GM18867 (cell line): ENCODE data around the gene ZNF454.

Experiments used
- ATAC-seq: cut with Tn5 transposase; IDR thresholded peaks from one replicate; pipeline ENCODE4 v1.9.1; 2021; ENCODE audit warnings: mild to moderate bottlenecking, moderate library complexity; ENCODE audit not compliant: unreplicated experiment

The ZNF454 gene

GRCh38 chr5:178992291-178992895 is 51.4 kb downstream of the ZNF454 start:
- ATAC-seq = no peak

DNA sequence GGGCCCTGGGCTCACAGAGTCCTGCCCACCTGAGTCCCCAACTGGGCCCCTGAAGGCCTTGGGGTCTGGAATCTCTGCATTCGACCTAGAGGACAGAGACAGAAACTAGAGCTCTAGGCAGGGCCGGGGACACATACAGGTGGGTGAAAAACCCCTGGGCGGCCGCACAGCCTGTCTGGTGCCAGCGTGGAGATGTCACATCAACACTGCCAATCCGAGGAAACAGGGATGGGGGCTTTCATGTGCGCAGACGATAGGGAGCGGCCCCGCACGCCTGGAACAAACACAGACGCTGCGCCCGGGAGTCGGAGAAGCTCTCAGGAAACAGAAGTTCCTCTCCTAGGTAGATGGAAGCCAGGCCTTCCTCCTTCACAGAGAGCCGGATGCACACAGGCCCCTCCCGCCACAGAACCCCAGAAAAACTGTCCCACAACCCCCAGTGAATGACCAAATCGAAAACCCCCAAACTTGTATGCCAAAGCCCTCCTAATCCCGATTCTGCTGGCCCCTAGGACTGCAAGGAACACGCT is 52.3 kb downstream of the ZNF454 start:
- no peak for ATAC-seq

DNA sequence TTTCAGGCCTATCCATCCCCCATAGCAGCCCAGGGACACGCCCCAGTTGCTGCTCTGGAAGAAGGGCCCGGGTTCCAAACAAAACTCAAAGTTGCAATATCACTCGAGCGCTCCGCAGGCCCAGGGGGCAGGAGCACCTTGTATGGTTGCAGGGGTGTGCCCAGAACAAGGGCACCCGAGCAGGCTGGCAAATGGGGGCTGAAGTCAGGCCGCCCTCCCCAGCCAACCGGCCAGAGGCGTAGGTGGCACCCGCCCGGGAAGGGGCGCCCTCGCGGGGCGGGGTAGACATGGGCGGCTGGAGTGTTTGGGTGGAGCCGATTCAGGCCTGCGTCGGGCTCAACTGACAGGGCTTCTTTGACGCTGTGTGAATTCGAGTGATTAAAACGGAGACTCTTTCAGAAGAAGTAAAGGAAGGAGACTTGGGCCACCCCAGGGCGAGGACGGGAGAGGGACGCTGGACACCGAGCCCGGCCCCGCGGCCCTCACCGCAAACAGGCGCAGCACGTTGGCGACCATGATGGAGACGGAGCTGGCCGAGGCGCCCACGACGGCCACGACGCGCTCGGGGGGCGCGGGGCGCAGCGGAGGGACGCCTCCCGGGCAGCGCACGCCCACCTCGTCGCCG is 53.1 kb downstream of the ZNF454 start:
- no peak for ATAC-seq

GRCh38 chr5:178994580-178995340 is 53.8 kb downstream of the ZNF454 start, which contains the start of gene GRM6:
GRM6 (minus strand) TSS chr5:178995320; CDS start chr5:178994944, 376 bp downstream.
- ATAC-seq = no peak

DNA sequence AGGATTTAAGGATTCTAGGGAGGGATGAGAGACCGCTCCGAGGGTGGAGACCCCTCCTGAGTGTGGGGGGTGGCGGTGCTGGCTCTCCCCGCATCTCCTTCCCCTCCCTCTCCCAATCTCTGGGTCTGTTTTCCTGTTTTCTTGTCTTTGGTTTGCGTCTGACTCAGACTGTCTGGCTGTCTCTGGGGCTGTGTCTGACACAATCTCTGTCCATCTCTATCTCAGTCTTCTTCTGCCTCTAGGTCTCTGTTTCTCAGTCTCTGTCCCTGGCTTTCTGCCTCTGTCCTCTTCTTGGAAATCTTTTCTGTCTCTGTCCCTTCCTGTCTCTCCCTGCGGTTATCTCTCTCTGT is 54.3 kb downstream of the ZNF454 start:
- ATAC-seq = no peak

- no peak for ATAC-seq
Observed at GRCh38 chr5:178996156-178996555, 55.2 kb downstream of the ZNF454 start.

DNA sequence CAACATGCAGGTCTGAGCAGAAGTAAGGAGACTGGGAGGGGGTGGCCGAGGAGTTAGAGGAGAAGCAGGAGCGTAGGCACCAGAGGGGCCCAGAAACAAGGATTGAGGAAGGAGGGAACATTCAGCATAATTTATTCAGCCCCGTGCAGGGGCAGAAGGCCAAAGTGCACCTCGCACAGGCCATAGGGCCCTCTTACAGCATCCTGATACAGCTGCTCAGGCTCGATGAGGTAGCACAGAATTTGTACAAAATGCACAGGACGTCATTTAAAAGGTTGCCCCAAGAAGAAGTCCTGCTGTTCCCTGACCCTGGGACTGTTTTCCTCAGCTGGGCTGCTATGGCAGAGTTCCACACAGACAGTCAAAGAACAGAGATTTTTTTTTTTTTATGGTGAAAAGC is 56.2 kb downstream of the ZNF454 start:
- ATAC-seq = no peak

DNA sequence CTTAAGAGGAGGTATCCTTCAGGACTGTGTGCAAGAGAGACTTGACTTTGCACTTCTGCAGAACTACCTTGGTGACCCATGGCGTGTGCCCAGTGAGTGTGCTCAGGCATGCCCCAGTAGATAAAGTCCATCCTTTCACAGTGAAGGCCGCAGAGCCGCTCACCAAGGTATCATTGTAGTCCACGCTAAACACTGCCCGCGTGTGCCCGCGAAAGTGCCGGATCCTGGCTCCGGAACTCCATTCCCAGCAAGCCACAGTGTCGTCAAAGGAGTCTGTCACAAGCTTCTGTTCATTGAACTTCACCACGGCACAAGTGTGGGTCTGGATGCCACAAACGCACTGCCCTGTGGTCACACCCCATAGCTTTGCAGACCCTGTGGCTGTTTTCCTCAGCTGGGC is 57.4 kb downstream of the ZNF454 start:
- no peak for ATAC-seq

GRCh38 chr5:179006564-179006963 is 65.6 kb downstream of the ZNF454 start:
- no peak for ATAC-seq

- ATAC-seq = no peak
Observed at GRCh38 chr5:179008667-179009066, 67.7 kb downstream of the ZNF454 start.
